HepG2 (cell line): ENCODE measurements around the gene LUZP2. TPM values are rescaled to one million over a fixed set of nuclear protein-coding genes. Genes with fewer than 3 reads are reported as not detected.

Experiments used
- ATAC-seq: fragments of 200-7000 bp; cut with Tn5 transposase; 3 replicates; pipeline ENCODE4 v1.9.1; 2020; ENCODE audit warnings: mild to moderate bottlenecking, moderate library complexity
- BruUV-seq: library from RNA; stranded (reverse); fragments of 400-500 nt; replicated peaks from 2 replicates; lab custom pipeline; 2021; lab: Mats Ljungman, UMichigan
- CTCF ChIA-PET: fragments of 300-600 bp; formaldehyde crosslinking; extraction: SDS; loops from one replicate; lab custom pipeline; 2021; ENCODE audit warnings: low total read pairs, inconsistent platforms, low intra/inter-chr PET ratio; lab: Yijun Ruan, JAX
- POLR2A ChIA-PET: fragments of 350-600 bp; sonication (Branson Sonifier 250); formaldehyde crosslinking; loops from one replicate; lab custom pipeline; 2020; ENCODE audit warnings: antibody characterized with exemption, inconsistent platforms; lab: Yijun Ruan, JAX
- DNase-seq: peaks from one replicate; pipeline ENCODE4 v3.0.0-alpha.2; 2015; ENCODE audit warnings: low spot score
- FAIRE-seq: peaks from 3 replicates; lab custom pipeline; 2011; peaks lifted over from hg19 to GRCh38; lab: Jason Lieb, UNC
- H2AFZ ChIP-seq: one replicate; pipeline ENCODE4 v1.6.1; 2011; ENCODE audit warnings: low read length, inconsistent platforms
- H3K27ac ChIP-seq: fragments of 300-600 bp; 3 replicates; pipeline ENCODE4 v1.8.0; 2011; ENCODE audit warnings: mixed run types, mild to moderate bottlenecking, mixed read lengths, low read length, inconsistent platforms; ENCODE audit not compliant: insufficient read depth; ENCODE audit errors: extremely low read length
- H3K27me3 ChIP-seq, 2 experiments: fragments of 200-600 bp in 1 of 2; 2 replicates in 1 of 2; 3 replicates in 1 of 2; pipeline versions ENCODE4 v1.6.0 to v1.8.0; 2011; ENCODE audit warnings: low read length in 2 of 2, mild to moderate bottlenecking in 2 of 2, moderate library complexity in 2 of 2, inconsistent platforms in 1 of 2; ENCODE audit not compliant: insufficient read depth in 2 of 2, control insufficient read depth in 1 of 2
- H3K36me3 ChIP-seq, 2 experiments: fragments of 200-600 bp in 1 of 2; replicated peaks in 1 of 2; 2 replicates in 1 of 2; 3 replicates in 1 of 2; pipeline versions ENCODE4 v1.5.1 to v1.8.0; 2011; ENCODE audit warnings: low read length in 2 of 2, inconsistent platforms in 1 of 2; ENCODE audit not compliant: insufficient read depth in 2 of 2, control insufficient read depth in 1 of 2
- H3K4me1 ChIP-seq: 2 replicates; pipeline ENCODE4 v1.5.1; 2012; ENCODE audit warnings: low read length, inconsistent platforms; ENCODE audit not compliant: insufficient read depth
- H3K4me2 ChIP-seq: 2 replicates; pipeline ENCODE4 v1.6.0; 2011; ENCODE audit warnings: low read depth, low read length, inconsistent platforms
- H3K4me3 ChIP-seq, 3 experiments: fragments of 200-600 bp in 1 of 3; sonication (generic), shearing (Covaris generic) in 1 of 3; replicated peaks in 1 of 3; 2 replicates each; pipeline ENCODE4 v1.5.1; 2011 to 2016; ENCODE audit warnings: low read length in 3 of 3, inconsistent platforms in 2 of 3, low read depth in 2 of 3, mild to moderate bottlenecking in 2 of 3, control low read depth in 1 of 3, mixed read lengths in 1 of 3; ENCODE audit not compliant: insufficient read depth in 1 of 3
- H3K79me2 ChIP-seq: one replicate; pipeline ENCODE4 v1.6.1; 2011; ENCODE audit warnings: low read length, inconsistent platforms; ENCODE audit not compliant: insufficient read depth
- H3K9ac ChIP-seq: 2 replicates; pipeline ENCODE4 v1.6.0; 2011; ENCODE audit warnings: mild to moderate bottlenecking, low read depth, low read length, inconsistent platforms; ENCODE audit not compliant: insufficient read depth
- H3K9me3 ChIP-seq: 2 replicates; pipeline ENCODE4 v1.5.1; 2012; ENCODE audit warnings: mild to moderate bottlenecking, low read length
- H4K20me1 ChIP-seq: 2 replicates; pipeline ENCODE4 v1.6.0; 2011; ENCODE audit warnings: inconsistent platforms, mild to moderate bottlenecking, low read length, moderate library complexity; ENCODE audit not compliant: insufficient read depth
- CEBPG ChIP-seq: IDR thresholded peaks from 2 replicates; pipeline ENCODE4 v1.6.1; 2016
- CHD4 ChIP-seq: fragments of 200-600 bp; sonication (generic); IDR thresholded peaks from 2 replicates; pipeline ENCODE4 v1.7.0; 2017; ENCODE audit warnings: mild to moderate bottlenecking, low read length, borderline replicate concordance
- ELF3 ChIP-seq: IDR thresholded peaks from 2 replicates; pipeline ENCODE4 v1.6.1; 2016; ENCODE audit warnings: missing genetic modification reagents, missing compliant biosample characterization
- FOXM1 ChIP-seq: sonication (generic); formaldehyde crosslinking; IDR thresholded peaks from 2 replicates; pipeline ENCODE4 v1.5.0; 2020; ENCODE audit warnings: missing genetic modification reagents
- HCFC1 ChIP-seq: fragments of 150-350 bp; IDR thresholded peaks from 2 replicates; pipeline ENCODE4 v1.6.1; 2014; ENCODE audit warnings: low read depth, low read length
- HDAC1 ChIP-seq: sonication (generic); formaldehyde crosslinking; IDR thresholded peaks from 2 replicates; pipeline ENCODE4 v1.5.1; 2020; ENCODE audit warnings: mild to moderate bottlenecking, missing genetic modification reagents
- MED8 ChIP-seq: sonication (generic); formaldehyde crosslinking; IDR thresholded peaks from 2 replicates; pipeline ENCODE4 v1.8.1; 2023; ENCODE audit warnings: mild to moderate bottlenecking, missing genetic modification reagents; ENCODE audit not compliant: insufficient replicate concordance
- MTA3 ChIP-seq: sonication (generic); formaldehyde crosslinking; IDR thresholded peaks from 2 replicates; pipeline ENCODE4 v1.4.0; 2020; ENCODE audit warnings: missing genetic modification reagents
- NFIC ChIP-seq: IDR thresholded peaks from 2 replicates; pipeline ENCODE4 v1.6.1; 2012; ENCODE audit warnings: mild to moderate bottlenecking, low read length, inconsistent platforms
- REPIN1 ChIP-seq: sonication (generic); formaldehyde crosslinking; IDR thresholded peaks from 2 replicates; pipeline ENCODE4 v1.8.0; 2022; ENCODE audit warnings: missing genetic modification reagents, low read depth, mild to moderate bottlenecking, borderline replicate concordance
- YEATS2 ChIP-seq: sonication (generic); formaldehyde crosslinking; IDR thresholded peaks from 2 replicates; pipeline ENCODE4 v1.4.0; 2020; ENCODE audit warnings: missing genetic modification reagents, borderline replicate concordance
- ZMAT3 ChIP-seq: sonication (generic); formaldehyde crosslinking; conservative IDR thresholded peaks from 2 replicates; pipeline ENCODE4 v1.7.0; 2021; ENCODE audit warnings: missing genetic modification reagents
- ZNF607 ChIP-seq: sonication (generic); formaldehyde crosslinking; IDR thresholded peaks from 2 replicates; pipeline ENCODE4 v1.5.1; 2020; ENCODE audit warnings: missing genetic modification reagents, mild to moderate bottlenecking, borderline replicate concordance
- ZNF652 ChIP-seq: IDR thresholded peaks from 2 replicates; pipeline ENCODE4 v1.6.1; 2016; ENCODE audit warnings: low read depth, borderline replicate concordance
- ZNF7 ChIP-seq: IDR thresholded peaks from 2 replicates; pipeline ENCODE4 v1.6.1; 2016; ENCODE audit warnings: missing biosample characterization, missing genetic modification reagents
- ZNF775 ChIP-seq: sonication (generic); formaldehyde crosslinking; IDR thresholded peaks from 2 replicates; pipeline ENCODE4 v1.4.0; 2020; ENCODE audit warnings: missing genetic modification reagents, mild to moderate bottlenecking, moderate library complexity, borderline replicate concordance
- ZNF816 ChIP-seq: sonication (generic); formaldehyde crosslinking; IDR thresholded peaks from 2 replicates; pipeline ENCODE4 v1.8.0; 2022; ENCODE audit warnings: missing genetic modification reagents, mild to moderate bottlenecking, borderline replicate concordance
- WGBS: methylation state at CpG from one replicate; pipeline ENCODE4 v1.1.6; 2017; ENCODE audit warnings: low lambda C conversion rate; 5-methylcytosine and 5-hydroxymethylcytosine counted together
- in situ Hi-C: cut with HindIII; loops from 2 replicates; pipeline ENCODE4 v1.10.0; 2017; ENCODE audit warnings: low pct_unique_long_range_greater_than_20kb; ENCODE audit not compliant: extremely low pct_ligation_motif_present
- intact Hi-C: fragments of 100-400 bp; cut with micrococcal nuclease; formaldehyde crosslinking; loops from one replicate; pipeline ENCODE4 v1.10.0; 2022; ENCODE audit not compliant: unreplicated experiment
- polyA plus RNA-seq, 8 experiments: library from polyadenylated mRNA; depleted of rRNA in 3 of 8; stranded (reverse) in 7 of 8; unstranded in 1 of 8; fragments of >200 nt; fragmentation: Illumina TruSeq in 4 of 8; extraction: Trizol in 4 of 8; gene quantifications; 2 replicates each; pipeline versions ENCODE4 v1.2.1 to v1.2.3, GENCODE V29; 2011 to 2016; ENCODE audit warnings: low read depth in 4 of 8, missing spikeins in 1 of 8, mixed read lengths in 1 of 8; ENCODE audit not compliant: insufficient read depth in 1 of 8
- total RNA-seq, 5 experiments: library from RNA; depleted of rRNA; stranded (reverse); fragments of >200 nt; fragmentation: Illumina TruSeq; extraction: Trizol; gene quantifications; 2 replicates each; pipeline ENCODE4 v1.2.3, GENCODE V29; 2016; ENCODE audit warnings: low read depth in 1 of 5
- TF ChIP-seq, protein P1 (sequence below): sonication (generic); formaldehyde crosslinking; IDR thresholded peaks from 2 replicates; pipeline ENCODE4 v1.5.1; 2020; ENCODE audit warnings: mild to moderate bottlenecking, moderate library complexity, missing genetic modification reagents
- TF ChIP-seq, protein P2 (sequence below): sonication (generic); formaldehyde crosslinking; IDR thresholded peaks from 2 replicates; pipeline ENCODE4 v1.5.0; 2020; ENCODE audit warnings: missing genetic modification reagents, mild to moderate bottlenecking, borderline replicate concordance

The LUZP2 gene
- total and polyA plus RNA-seq, 2 of the 13 experiments (the other 11 are each of a cell fraction or from before 2014, with no cell fraction given), result not detected

DNA sequence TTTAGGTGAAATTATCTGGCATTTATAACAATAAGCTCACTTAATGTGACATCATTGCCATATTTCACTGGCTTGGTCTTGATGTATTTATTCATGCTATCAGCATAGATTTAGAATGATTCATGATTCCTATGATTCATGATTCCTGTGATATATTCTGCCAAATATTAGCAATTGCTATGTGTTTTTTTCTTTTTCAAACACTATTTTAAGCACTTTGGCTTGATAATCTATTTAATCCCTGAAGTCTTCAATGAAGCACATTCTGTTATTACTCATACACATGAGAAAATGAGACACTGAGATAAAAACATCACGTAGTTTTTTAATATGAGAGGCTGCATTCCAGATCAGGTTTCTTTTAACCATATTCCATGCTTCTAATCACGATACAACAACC lies 78.5 kb downstream of the LUZP2 start:
- in situ Hi-C loops (no loop called here), intact Hi-C loops (no loop called here)
- BruUV-seq, result no TSS peak
- CTCF ChIA-PET, result no interaction called here
- ATAC-seq (no peak), FAIRE-seq (no peak), DNase-seq (no peak)
- H3K9ac ChIP-seq, result no peak overlapping the region
- TF ChIP-seq ZNF607 (CRISPR knock-in tag) (no peak), ZMAT3 (no peak), ZNF652 (CRISPR knock-in tag) (no peak), CHD4 (no peak), FOXM1 (no peak), ZNF816 (no peak), MED8 (CRISPR knock-in tag) (no peak), CEBPG (CRISPR knock-in tag) (no peak), ELF3 (CRISPR knock-in tag) (no peak), MTA3 (CRISPR knock-in tag) (no peak), ZNF775 (CRISPR knock-in tag) (no peak), NFIC (no peak), HDAC1 (CRISPR knock-in tag) (no peak), REPIN1 (no peak), YEATS2 (CRISPR knock-in tag) (no peak), ZNF7 (CRISPR knock-in tag) (no peak), HCFC1 (no peak)
- TF ChIP-seq, protein P1, sequence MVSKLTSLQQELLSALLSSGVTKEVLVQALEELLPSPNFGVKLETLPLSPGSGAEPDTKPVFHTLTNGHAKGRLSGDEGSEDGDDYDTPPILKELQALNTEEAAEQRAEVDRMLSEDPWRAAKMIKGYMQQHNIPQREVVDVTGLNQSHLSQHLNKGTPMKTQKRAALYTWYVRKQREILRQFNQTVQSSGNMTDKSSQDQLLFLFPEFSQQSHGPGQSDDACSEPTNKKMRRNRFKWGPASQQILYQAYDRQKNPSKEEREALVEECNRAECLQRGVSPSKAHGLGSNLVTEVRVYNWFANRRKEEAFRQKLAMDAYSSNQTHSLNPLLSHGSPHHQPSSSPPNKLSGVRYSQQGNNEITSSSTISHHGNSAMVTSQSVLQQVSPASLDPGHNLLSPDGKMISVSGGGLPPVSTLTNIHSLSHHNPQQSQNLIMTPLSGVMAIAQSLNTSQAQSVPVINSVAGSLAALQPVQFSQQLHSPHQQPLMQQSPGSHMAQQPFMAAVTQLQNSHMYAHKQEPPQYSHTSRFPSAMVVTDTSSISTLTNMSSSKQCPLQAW (CRISPR knock-in tag), result no peak
- TF ChIP-seq, protein P2, sequence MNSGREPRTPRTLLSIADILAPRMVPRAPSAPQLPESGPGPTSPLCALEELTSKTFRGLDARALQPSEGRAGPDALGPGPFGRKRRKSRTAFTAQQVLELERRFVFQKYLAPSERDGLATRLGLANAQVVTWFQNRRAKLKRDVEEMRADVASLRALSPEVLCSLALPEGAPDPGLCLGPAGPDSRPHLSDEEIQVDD (CRISPR knock-in tag), result no peak
- H3K27me3 ChIP-seq, result no peaks in the 10 kb centered on the region
- no peak overlapping the region for H3K4me2 ChIP-seq
- no peak overlapping the region for H3K4me3 ChIP-seq
- H3K27ac ChIP-seq, result no peak overlapping the region
- no peaks in the 10 kb centered on the region for H3K79me2 ChIP-seq
- H3K36me3 ChIP-seq, result no peaks in the 10 kb centered on the region
- H3K4me1 ChIP-seq, result no peaks in the 10 kb centered on the region
- no peaks in the 10 kb centered on the region for H3K9me3 ChIP-seq
- POLR2A ChIA-PET, result no interaction called here
- 0% methylated on average over 2 of the region's 2 CpGs for WGBS
- no peak overlapping the region for H2AFZ ChIP-seq
- no peaks in the 10 kb centered on the region for H4K20me1 ChIP-seq
